ENCODE measurements around the gene KIAA1958. TPM values are rescaled to one million over a fixed set of nuclear protein-coding genes. Genes with fewer than 3 reads are reported as not detected.

Gene KIAA1958
- total RNA-seq, 2 donors from 2014 or later = 5.7 to 9.6 TPM

DNA sequence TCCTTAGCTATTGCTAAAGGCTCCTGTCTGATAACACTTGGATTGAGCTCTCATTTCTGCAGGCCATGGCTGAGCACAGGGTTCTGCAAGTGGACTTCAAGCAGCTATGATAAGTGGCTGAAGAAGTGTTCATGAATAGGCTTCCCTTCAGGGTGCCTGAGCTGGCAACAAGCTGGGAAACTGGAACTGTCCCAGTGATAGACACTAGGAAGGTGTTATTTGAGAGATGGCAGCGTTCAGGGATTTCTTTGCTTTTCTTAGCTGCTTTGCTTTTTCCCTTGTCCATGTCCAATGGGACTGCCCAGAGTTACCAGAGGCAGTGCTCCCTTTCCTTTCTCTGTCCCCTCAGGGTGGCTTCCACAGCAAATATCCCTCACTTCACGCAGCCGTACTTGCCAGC, 155.5 kb downstream of the KIAA1958 start:
- ATAC-seq (no peak), DNase-seq (no peak)
- 93 to 96% methylated on average over 3 of the region's 3 CpGs for WGBS, 2 donors
- intact Hi-C loops (cut with DNase I) = no loop called here
- no peaks in the 10 kb centered on the region for H3K36me3 ChIP-seq (replicated peaks in 1 of 2; ENCODE audit: insufficient read depth in 1 of 2, low read depth in 2 of 2)
- H3K27ac ChIP-seq = no peak overlapping the region
- H3K9me3 ChIP-seq = no peaks in the 10 kb centered on the region
- H3K4me1 ChIP-seq = no peaks in the 10 kb centered on the region
- no peaks in the 10 kb centered on the region for H3K27me3 ChIP-seq
- no peak for TF ChIP-seq POLR2A (IDR thresholded peaks at IDR 0.05)
- TF ChIP-seq, protein P1, sequence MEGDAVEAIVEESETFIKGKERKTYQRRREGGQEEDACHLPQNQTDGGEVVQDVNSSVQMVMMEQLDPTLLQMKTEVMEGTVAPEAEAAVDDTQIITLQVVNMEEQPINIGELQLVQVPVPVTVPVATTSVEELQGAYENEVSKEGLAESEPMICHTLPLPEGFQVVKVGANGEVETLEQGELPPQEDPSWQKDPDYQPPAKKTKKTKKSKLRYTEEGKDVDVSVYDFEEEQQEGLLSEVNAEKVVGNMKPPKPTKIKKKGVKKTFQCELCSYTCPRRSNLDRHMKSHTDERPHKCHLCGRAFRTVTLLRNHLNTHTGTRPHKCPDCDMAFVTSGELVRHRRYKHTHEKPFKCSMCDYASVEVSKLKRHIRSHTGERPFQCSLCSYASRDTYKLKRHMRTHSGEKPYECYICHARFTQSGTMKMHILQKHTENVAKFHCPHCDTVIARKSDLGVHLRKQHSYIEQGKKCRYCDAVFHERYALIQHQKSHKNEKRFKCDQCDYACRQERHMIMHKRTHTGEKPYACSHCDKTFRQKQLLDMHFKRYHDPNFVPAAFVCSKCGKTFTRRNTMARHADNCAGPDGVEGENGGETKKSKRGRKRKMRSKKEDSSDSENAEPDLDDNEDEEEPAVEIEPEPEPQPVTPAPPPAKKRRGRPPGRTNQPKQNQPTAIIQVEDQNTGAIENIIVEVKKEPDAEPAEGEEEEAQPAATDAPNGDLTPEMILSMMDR (IDR thresholded peaks at IDR 0.05) = no peak
- H3K4me3 ChIP-seq = no peak overlapping the region

DNA sequence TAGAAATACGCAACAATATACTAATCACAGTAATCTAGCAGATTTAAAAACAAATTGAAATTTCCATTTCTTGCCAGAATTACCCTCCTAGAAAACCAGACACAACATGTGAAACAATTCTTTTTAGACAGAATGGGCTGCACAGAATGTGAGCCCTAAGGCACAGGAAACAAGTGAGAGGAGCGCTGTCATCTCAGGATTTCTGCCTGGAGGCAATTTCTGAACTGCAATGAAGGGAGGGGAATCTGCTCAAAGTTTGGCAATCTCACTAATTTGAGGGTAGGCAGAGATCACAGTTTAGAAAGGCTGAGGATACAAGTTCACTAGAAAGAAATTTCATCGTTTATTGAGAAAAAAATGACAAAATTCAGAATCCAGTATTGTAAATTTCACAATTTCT, 161.0 kb downstream of the KIAA1958 start:
- 98% methylated on average over 3 of the region's 3 CpGs for WGBS, 2 donors
- no peak for DNase-seq
- Histone ChIP-seq H3K27ac (no peak overlapping the region), H3K36me3 (replicated peaks in 1 of 2; ENCODE audit: insufficient read depth in 1 of 2, low read depth in 2 of 2) (no peaks in the 10 kb centered on the region), H3K9me3 (no peaks in the 10 kb centered on the region), H3K27me3 (no peaks in the 10 kb centered on the region), H3K4me3 (no peak overlapping the region), H3K4me1 (no peaks in the 10 kb centered on the region)
- no peak for ATAC-seq
- intact Hi-C loops (cut with DNase I) = no loop called here
- TF ChIP-seq, protein P1 (IDR thresholded peaks at IDR 0.05) = no peak
- TF ChIP-seq POLR2A (IDR thresholded peaks at IDR 0.05) = no peak

- intact Hi-C loops (cut with DNase I) = no loop called here
- no peak for ATAC-seq
- 95 to 96% methylated on average over 1 of the region's 1 CpG for WGBS, 2 donors
- Histone ChIP-seq H3K27ac (no peak overlapping the region), H3K27me3 (no peaks in the 10 kb centered on the region), H3K9me3 (no peaks in the 10 kb centered on the region), H3K4me3 (no peak overlapping the region), H3K4me1 (no peaks in the 10 kb centered on the region), H3K36me3 (replicated peaks in 1 of 2; ENCODE audit: insufficient read depth in 1 of 2, low read depth in 2 of 2) (no peaks in the 10 kb centered on the region)
- TF ChIP-seq, protein P1 (IDR thresholded peaks at IDR 0.05) = no peak
- TF ChIP-seq POLR2A (IDR thresholded peaks at IDR 0.05) = no peak
- no peak for DNase-seq
Measured at GRCh38 chr9:112648624-112649023, 162.0 kb downstream of the KIAA1958 start.

GRCh38 chr9:112654282-112654681, 167.7 kb downstream of the KIAA1958 start:
- 95 to 96% methylated on average over 5 of the region's 5 CpGs for WGBS, 2 donors
- Histone ChIP-seq H3K27ac (no peak overlapping the region), H3K9me3 (no peaks in the 10 kb centered on the region), H3K36me3 (replicated peaks in 1 of 2; ENCODE audit: insufficient read depth in 1 of 2, low read depth in 2 of 2) (no peaks in the 10 kb centered on the region), H3K4me3 (no peak overlapping the region), H3K27me3 (no peaks in the 10 kb centered on the region), H3K4me1 (peaks cover 10% of the 10 kb centered on the region)
- DNase-seq (no peak), ATAC-seq (no peak)
- intact Hi-C loops (cut with DNase I) = no loop called here
- TF ChIP-seq, protein P1 (IDR thresholded peaks at IDR 0.05) = no peak
- TF ChIP-seq POLR2A (IDR thresholded peaks at IDR 0.05) = no peak

DNA sequence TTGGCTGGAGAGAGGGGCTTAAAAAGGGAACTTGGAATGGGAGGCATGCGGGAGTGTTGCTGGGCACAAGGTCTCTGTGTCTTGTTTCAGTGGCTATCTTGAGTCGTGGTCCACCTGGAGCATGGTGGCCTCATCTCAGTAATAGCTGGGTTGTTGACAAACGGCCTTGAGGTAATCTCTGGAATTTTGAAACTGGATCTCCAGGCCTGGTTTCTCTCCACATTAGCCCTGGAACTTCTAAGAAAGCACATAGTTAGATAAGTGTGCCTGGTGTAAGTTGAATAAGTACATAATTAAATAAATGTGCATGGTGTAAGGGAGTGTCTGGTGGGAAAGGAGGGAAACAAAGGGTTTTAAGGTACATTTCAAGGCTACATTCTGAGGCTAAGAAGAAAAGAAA, 169.0 kb downstream of the KIAA1958 start:
- ATAC-seq = peak; percentile 18
- TF ChIP-seq, protein P1 (IDR thresholded peaks at IDR 0.05) = no peak
- TF ChIP-seq POLR2A (IDR thresholded peaks at IDR 0.05) = no peak
- peak overlapping the region in 1 of 4 donors; percentile 9 for H3K27ac ChIP-seq
- H3K36me3 ChIP-seq (replicated peaks in 1 of 2; ENCODE audit: insufficient read depth in 1 of 2, low read depth in 2 of 2) = no peaks in the 10 kb centered on the region
- 26 to 29% methylated on average over 3 of the region's 3 CpGs for WGBS, 2 donors
- peak in 2 of 4 donors; percentile 9 to 34 for DNase-seq
- peaks cover 10% of the 10 kb centered on the region for H3K4me1 ChIP-seq
- intact Hi-C loops (cut with DNase I) = no loop called here
- no peak overlapping the region for H3K4me3 ChIP-seq
- H3K27me3 ChIP-seq = no peaks in the 10 kb centered on the region
- no peaks in the 10 kb centered on the region for H3K9me3 ChIP-seq

All from body of pancreas (tissue), 4 donors.